ENCODE measurements around the gene TXK.

The TXK gene

GRCh38 chr4:48137846-48138245, 3.8 kb upstream of the TXK start:
- DNase-seq (ENCODE audit: low spot score): no peak

DNA sequence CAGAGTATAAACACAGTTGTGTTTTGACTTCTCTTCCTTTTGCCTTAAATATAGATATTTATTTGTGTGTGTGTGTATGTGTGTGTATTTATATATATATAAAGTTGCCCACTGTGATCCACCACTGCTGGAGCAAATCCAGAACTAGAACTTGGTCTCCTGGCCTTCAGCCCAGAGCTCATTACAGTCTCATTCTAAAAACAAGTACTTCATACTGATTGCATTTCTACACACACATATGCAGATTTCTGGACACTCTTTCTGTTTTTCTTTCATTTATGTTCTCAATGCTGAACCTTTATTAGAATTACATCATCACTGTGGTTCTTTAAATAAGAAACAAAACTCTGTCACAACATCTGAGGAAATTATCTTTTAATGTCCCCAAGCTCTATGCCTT, 381 bp downstream of the TXK start:
- no peak for DNase-seq (ENCODE audit: low spot score)

- DNase-seq (ENCODE audit: low spot score): no peak
These were observed 2.3 kb downstream of the TXK start for GRCh38 chr4:48131736-48132135.

- no peak for DNase-seq (ENCODE audit: low spot score)
These were observed 4.0 kb downstream of the TXK start for GRCh38 chr4:48130100-48130499.

DNA sequence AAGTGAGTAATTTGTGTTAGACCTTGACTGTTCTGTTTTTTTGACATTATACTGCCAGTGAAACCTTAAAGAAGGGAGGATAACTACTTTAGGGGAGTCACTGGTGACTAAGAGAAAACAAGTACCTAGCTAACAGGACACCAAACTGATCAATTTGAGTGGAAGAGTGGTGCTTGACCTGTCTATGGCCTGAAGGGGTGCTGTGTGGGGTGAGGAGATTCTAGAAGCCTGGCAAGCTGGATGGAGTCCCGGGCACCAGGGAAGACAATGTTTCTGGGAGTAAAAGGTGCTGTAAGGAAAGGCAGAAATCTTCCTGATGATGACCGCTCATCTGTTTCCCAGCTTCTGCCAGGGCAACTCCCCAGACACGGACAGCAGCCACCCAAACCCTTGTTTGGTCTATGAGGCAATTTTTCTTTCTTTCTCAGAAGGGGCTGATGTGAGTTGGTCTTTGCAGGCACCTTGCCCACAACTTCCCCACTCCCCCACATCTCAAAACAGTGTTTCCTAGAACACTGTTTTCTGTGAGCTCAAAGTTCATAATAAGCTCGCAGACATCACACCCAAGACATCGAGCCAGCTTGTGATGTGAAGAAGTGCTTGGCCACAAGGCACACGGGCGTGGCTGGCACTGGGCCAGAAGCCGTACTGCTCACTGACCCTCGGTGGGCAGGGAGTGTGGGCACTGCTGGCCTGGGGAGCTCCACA, 4.6 kb downstream of the TXK start:
- DNase-seq (ENCODE audit: low spot score): no peak

- peak; percentile 39 for DNase-seq (ENCODE audit: low spot score)
These were observed 6.2 kb downstream of the TXK start for GRCh38 chr4:48127682-48128404.

DNA sequence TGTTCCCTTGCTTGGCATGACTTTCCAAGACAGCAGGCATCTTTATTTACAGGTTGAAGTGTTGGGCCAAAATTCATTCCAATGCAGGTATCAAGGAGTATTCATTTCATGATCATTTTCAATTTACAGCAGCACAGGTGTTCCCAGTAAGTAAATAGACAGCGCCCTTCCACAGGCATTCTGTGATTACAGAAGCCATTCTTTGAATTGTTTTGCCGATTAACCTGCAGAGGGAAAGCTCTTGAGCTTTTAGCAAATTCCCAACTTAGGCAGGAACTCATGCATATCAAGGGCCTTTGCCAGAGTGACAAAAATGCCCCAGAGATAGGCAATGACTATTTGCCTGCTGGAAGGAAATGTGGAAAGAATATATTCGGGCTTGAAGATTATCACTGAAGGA, 6.8 kb downstream of the TXK start:
- DNase-seq (ENCODE audit: low spot score): no peak

GRCh38 chr4:48126621-48127020, 7.4 kb downstream of the TXK start:
- no peak for DNase-seq (ENCODE audit: low spot score)

GRCh38 chr4:48124870-48125269, 9.2 kb downstream of the TXK start:
- DNase-seq (ENCODE audit: low spot score): no peak

GRCh38 chr4:48122756-48123155, 11.3 kb downstream of the TXK start:
- DNase-seq (ENCODE audit: low spot score): no peak

DNA sequence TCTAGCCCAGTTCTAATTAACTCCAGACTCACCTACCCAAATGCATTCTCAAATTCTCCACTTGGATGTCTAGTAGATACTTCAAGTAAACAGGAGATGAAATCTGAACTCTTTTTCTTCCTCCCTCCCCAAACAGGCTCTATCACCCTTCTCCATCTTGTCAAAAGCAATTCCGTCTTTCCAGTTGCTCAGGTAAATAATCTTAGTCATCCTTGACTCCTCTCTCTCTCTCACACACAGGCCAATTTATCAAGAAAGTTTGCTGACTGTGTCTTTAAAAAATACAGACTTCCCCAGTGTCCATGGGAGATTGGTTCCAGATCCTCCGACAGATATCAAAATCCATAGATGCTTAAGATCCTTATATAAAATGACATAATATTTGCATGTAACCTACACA, 12.9 kb downstream of the TXK start:
- DNase-seq (ENCODE audit: low spot score): no peak

- DNase-seq (ENCODE audit: low spot score): no peak
These were observed 13.9 kb downstream of the TXK start for GRCh38 chr4:48120132-48120531.

DNA sequence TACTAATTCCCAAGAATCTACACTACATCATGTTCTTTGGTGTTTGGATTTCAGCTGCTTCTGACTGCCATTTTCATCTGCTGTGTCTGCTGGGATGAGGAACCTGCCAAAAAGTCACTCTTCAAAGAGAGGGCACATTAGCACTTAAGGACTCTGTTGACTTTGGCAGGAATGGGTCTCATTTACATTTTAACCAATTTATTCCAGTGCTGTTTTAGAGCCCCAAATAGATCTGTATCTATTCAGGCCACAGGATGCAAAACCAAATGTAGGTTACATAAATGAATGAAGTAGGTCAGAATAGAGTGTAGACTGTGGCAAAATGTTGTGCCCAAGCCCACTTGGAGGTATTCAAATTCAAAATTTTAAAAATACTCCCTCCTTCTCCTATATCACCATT, 14.4 kb downstream of the TXK start:
- DNase-seq (ENCODE audit: low spot score): no peak

DNA sequence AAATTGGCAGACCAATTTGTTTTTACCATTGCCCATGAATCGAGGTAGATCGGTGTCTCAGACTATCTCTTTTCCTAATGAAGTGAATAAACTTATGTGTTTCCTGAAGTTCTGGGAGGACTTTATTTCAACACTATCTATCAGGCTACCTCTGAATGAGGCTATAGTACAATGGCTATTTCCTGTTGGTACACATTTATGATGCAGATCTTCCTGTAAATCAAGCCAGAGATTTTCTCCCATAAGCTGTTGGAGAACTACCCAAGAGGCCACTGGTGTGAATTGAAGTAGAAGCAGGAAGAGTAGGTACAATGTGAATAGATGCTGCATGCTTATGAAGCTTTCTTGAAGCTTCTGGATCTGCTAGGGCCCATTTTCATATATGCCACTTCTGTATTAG, 16.0 kb downstream of the TXK start:
- DNase-seq (ENCODE audit: low spot score): no peak

GRCh38 chr4:48116582-48116981, 17.5 kb downstream of the TXK start:
- DNase-seq (ENCODE audit: low spot score): no peak

DNA sequence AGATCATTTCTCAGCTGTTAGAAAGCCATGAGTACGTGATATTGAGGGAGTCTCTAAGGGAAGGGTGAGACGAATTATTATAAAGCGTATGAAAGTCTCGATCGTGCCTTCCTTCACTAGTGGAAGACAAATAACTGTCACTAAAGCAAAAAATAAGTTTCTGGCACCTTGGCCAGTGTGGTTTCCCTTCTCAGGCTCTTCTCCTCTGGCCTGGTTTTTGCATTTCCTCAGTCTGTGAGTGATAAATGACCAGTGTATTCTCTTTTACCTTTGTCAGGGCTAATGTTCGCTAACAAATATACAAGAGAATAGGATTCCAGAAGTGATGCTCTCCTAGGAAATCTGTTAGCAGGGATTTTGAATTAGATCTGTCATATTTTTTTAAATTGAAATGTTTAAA, 19.6 kb downstream of the TXK start:
- no peak for DNase-seq (ENCODE audit: low spot score)

- DNase-seq (ENCODE audit: low spot score): no peak
These were observed 21.9 kb downstream of the TXK start for GRCh38 chr4:48112017-48112667.

DNA sequence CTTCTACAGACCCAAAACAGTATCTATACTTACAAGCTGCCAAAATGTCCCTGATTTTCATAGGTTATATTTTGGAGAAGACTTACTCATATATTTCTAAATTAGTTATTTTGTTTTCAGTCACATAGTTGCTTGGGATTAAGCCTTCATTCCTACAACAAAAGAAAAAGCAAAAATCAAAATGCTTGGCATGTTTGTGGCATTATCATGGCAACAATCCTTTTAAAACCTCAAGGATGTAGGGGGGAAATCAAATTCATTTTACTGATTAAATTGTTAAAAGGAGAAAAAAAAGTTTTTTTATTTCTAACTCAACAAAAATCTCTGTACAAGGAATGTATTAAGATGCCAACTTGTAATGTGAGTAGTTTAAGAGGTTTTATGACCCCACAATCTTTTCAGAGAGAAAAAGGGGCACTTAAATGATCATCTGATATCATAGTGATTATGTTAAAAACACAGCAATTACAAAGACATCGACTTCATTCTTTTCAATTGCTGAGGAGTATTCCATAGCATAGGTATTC, 23.5 kb downstream of the TXK start:
- no peak for DNase-seq (ENCODE audit: low spot score)

- DNase-seq (ENCODE audit: low spot score): peak; percentile 31
These were observed 24.4 kb downstream of the TXK start for GRCh38 chr4:48109413-48110263.

- no peak for DNase-seq (ENCODE audit: low spot score)
These were observed 25.6 kb downstream of the TXK start for GRCh38 chr4:48108309-48109073.

GRCh38 chr4:48105230-48105629, 28.8 kb downstream of the TXK start:
- no peak for DNase-seq (ENCODE audit: low spot score)

All from SK-N-DZ (cell line).